Omental fat pad (tissue), 4 donors: ENCODE measurements around the gene RLIM. TPM values are rescaled to one million over a fixed set of nuclear protein-coding genes. Genes with fewer than 3 reads are reported as not detected.
A peak's percentile ranks its signal among the peaks of the same experiment; 100 is the strongest.
"Not testable (repeated sequence)": the region's sequence is repeated elsewhere in the genome, so short reads cannot be mapped to it uniquely, and the experiment has no call there.

Source experiments
- ATAC-seq: fragments of 150-250 bp; one replicate; pipeline ENCODE4 v1.9.1; 2016; ENCODE audit warnings: mild to moderate bottlenecking, moderate library complexity; ENCODE audit not compliant: low FRiP score
- DNase-seq: peaks from one replicate; pipeline ENCODE4 v3.0.0-alpha.2; 2019; ENCODE audit warnings: low spot score
- total RNA-seq, 4 donors: library from RNA; depleted of rRNA; stranded (reverse); fragments of >200 nt; gene quantifications; one replicate each; pipeline ENCODE4 v1.1.0, GENCODE V29; 2016
- TF ChIP-seq, protein P1 (sequence below), 3 donors: fragments of 450-650 bp; IDR thresholded peaks; one replicate each; pipeline ENCODE4 v1.5.1; 2016 to 2017; ENCODE audit warnings: antibody characterized with exemption in 3 of 3, mild to moderate bottlenecking in 3 of 3, moderate library complexity in 2 of 3

The RLIM gene, protein sequence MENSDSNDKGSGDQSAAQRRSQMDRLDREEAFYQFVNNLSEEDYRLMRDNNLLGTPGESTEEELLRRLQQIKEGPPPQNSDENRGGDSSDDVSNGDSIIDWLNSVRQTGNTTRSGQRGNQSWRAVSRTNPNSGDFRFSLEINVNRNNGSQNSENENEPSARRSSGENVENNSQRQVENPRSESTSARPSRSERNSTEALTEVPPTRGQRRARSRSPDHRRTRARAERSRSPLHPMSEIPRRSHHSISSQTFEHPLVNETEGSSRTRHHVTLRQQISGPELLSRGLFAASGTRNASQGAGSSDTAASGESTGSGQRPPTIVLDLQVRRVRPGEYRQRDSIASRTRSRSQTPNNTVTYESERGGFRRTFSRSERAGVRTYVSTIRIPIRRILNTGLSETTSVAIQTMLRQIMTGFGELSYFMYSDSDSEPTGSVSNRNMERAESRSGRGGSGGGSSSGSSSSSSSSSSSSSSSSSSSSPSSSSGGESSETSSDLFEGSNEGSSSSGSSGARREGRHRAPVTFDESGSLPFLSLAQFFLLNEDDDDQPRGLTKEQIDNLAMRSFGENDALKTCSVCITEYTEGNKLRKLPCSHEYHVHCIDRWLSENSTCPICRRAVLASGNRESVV
- 10 to 100 TPM; 25.7 to 62.2 (median 35.5) TPM for total RNA-seq

DNA sequence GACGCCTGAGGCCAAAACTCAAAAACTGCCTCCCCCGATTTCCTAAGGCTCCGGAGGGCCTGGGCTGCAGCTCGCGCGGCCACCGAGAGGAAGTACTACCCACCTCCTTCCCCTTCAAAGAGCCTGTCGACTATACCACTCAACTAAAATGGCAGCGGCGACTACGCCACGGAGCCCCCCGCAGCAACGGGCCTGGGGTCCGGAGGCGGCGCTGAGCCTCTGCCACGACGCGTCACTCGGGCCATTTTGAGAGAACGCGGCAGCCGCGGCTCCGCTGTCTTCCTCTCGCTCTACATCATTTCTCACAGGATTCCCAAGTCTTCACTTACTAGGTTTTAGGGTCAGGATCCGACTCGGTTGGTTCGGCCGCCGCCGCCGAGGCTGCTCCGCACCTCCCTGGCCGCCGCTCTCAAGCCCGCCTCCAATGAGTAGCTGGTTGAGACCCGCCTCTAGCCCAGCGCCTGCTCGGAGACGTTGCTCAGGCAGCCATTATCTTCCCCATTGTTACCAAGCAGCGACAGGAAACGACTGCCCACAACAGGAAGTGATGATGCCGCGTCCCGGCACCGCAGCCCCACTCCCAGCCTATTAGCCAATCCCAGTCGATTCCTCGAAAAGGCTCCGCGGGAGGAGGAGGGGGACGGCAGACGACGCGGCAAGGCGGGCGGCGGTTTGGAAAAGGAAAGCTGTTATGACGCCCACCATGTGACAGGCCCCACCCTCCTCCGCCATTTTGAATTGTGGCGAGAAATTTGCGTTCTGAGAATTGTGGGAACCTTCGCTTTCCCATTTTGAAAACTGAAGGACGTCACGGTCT, at the start of gene RLIM:
Gene RLIM (minus strand): TSS at position 532 of the 817 bp plus-strand sequence. CDS start 18,647 bp downstream, outside the sequence.
- ATAC-seq (peak; percentile 98), DNase-seq (peak; percentile 71)
- TF ChIP-seq, protein P1, sequence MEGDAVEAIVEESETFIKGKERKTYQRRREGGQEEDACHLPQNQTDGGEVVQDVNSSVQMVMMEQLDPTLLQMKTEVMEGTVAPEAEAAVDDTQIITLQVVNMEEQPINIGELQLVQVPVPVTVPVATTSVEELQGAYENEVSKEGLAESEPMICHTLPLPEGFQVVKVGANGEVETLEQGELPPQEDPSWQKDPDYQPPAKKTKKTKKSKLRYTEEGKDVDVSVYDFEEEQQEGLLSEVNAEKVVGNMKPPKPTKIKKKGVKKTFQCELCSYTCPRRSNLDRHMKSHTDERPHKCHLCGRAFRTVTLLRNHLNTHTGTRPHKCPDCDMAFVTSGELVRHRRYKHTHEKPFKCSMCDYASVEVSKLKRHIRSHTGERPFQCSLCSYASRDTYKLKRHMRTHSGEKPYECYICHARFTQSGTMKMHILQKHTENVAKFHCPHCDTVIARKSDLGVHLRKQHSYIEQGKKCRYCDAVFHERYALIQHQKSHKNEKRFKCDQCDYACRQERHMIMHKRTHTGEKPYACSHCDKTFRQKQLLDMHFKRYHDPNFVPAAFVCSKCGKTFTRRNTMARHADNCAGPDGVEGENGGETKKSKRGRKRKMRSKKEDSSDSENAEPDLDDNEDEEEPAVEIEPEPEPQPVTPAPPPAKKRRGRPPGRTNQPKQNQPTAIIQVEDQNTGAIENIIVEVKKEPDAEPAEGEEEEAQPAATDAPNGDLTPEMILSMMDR (IDR thresholded peaks at IDR 0.05) = no peak

DNA sequence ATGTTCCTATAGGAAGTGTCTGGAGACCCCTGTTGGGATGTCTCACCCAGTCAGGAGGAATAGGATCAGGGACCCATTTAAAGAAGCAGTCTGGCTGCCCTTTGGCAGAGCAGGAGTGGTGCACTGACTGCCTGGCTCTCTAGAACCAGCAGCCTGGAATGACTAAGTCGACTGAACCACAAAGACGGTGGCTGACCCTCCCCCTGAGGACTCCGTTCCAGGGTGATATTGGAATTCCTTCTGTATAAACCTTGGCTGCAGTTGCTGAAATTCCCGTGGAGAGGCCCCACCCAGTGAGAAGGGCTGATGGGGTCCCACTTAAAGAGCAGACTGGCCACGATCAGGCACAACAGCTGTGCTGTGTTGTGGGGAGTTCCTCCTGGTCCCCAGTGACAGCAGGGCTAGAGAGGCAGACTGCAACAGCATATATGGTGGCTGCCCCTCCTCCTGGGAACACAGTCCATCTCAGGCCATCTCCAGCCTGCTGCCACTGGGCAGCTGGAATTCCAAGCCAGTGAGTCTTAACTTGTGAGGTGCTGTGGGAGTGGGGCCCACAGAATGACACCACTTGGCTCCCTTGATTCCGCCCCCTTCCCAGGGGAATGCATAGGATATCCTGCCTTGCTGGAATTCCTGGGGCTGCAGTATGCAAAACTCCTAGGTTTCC, 41.8 kb upstream of the RLIM start:
- DNase-seq (no peak), ATAC-seq (no peak)
- TF ChIP-seq, protein P1 (IDR thresholded peaks at IDR 0.05) = no peak

DNA sequence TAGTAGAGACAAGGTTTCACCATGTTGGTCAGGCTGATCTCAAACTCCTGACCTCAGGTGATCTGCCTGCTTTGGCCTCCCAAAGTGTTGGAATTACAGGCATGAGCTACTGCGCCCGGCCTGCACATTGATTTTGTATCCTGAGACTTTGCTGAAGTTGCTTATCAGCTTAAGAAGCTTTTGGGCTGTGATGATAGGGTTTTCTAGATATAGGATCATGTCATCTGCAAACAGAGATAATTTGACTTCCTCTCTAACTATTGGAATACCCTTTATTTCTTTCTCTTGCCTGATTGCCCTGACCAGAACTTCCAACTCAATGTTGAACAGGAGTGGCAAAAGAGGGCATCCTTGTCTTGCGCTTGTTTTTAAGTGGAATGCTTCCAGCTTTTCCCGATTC, 40.5 kb upstream of the RLIM start:
- DNase-seq, ATAC-seq: not testable (repeated sequence)

DNA sequence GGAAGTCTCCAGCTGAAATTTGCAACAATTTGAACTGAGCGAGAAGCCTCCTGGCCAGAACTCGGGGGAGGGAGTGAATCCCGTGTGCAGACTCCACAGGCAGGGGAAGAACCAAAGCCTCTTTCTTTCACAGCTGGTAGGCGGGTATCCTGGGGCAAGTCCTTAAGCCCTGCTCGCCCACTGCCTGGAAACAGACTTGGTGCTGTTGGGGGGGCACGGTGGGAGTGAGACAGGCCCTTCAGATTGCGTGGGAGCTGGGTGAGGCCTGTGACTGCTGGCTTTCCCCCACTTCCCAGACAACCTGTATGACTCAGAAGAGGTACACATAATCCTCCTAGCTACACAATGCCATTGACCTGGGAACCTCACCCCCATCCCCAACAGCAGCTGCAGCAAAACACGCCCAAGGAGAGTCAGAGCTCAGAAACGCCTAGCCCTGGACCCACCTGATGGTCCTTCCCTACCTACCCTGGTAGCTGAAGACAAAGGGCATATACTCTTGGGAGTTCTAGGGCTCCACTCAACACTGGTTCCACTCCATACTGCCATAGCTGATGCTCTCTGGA, 22.4 kb upstream of the RLIM start:
- ATAC-seq (no peak), DNase-seq (no peak)
- TF ChIP-seq, protein P1 (IDR thresholded peaks at IDR 0.05) = no peak

DNA sequence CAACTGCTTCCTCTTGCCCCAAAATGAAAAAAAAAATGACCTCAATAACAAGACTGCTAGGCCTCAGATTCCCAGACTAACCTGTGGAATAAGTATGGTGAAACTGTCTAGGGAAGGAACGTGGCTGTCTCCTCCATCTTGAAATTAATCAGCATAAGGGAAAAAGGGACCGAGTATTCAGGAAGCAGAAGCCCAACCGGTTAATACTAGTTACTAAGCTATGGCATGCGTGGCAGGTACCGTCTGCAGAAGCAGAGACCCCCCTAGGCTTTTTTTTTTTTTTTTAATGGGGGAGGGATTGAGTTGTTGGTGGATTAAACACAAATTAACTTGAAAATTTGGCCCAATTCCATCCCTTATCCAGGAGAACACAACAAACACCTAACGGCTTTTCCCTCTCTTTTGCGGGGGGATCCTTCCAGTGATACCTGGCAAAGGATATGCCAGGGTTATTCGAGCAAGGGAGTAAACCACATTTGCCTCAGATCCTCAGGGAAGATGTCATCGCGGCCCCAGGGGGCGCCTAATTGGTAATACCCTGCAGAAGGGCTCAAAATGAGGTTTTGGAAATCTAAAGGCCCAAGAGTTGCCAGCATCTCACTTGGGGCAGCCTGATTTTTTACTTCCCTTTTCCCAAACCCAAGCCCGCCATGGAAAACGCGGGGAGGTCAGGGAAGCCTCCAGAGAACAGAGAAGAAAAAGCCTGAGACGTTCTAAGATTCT, 893 bp downstream of the RLIM start:
- TF ChIP-seq, protein P1 (IDR thresholded peaks at IDR 0.05) = no peak
- DNase-seq = no peak
- no peak for ATAC-seq

DNA sequence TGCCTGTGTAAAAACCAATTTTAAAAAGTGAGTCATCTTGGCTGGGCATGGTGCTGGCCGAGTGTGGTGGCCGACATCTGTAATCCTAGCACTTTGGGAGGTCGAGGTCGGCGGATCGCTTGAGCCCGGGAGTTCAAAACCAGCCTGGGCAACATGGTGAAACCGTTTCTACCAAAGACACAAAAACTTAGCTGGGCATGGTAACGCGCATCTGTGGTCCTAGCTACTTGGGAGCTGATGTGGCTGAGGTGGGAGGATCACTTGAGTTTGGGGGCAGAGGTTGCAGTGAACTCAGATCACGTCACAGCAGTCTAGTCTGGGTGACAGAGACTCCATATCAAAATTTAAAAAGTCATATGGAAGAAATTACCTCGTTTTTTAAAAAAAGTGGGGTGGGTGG, 7.6 kb downstream of the RLIM start:
- TF ChIP-seq, protein P1 (IDR thresholded peaks at IDR 0.05) = no peak
- DNase-seq (no peak), ATAC-seq (no peak)
